Right lobe of liver (tissue), 4 donors: ENCODE results near the gene HOOK2.

ENCODE experiments used
- CTCF ChIP-seq, 4 donors: fragments of 200-600 bp in 3 of 4; fragments of 450-650 bp in 1 of 4; IDR thresholded peaks; one replicate each; pipeline versions ENCODE4 v1.5.1 to v1.8.0; 2016 to 2022; ENCODE audit warnings: antibody characterized with exemption in 4 of 4, mild to moderate bottlenecking in 2 of 4
- POLR2A ChIP-seq: fragments of 450-650 bp; IDR thresholded peaks from one replicate; pipeline ENCODE4 v1.6.1; 2017; ENCODE audit warnings: antibody characterized with exemption, mild to moderate bottlenecking
- donor health status: DM: no; HTN: no; CAD: no.
- donor health status: DM: no; HTN: no; CAD: no.
- donor health status: DM: no; HTN: yes; CAD: no.

- no peak for TF ChIP-seq CTCF (IDR thresholded peaks at IDR 0.05)
- no peak for TF ChIP-seq POLR2A
Measured at GRCh38 chr19:12794196-12794941, 19.0 kb upstream of the HOOK2 start.
